HG03354 (cell line): ENCODE results near the gene ANXA4.
"Not testable (repeated sequence)": the region's sequence is repeated elsewhere in the genome, so short reads cannot be mapped to it uniquely, and the experiment has no call there.

Source experiments
- ATAC-seq: cut with Tn5 transposase; IDR thresholded peaks from one replicate; pipeline ENCODE4 v1.9.1; 2021; ENCODE audit warnings: mild to moderate bottlenecking; ENCODE audit not compliant: unreplicated experiment, poor library complexity, severe bottlenecking

The ANXA4 gene

GRCh38 chr2:69745035-69745434 is 3.1 kb downstream of the ANXA4 start:
- ATAC-seq = no peak

GRCh38 chr2:69750246-69750645 is 8.3 kb downstream of the ANXA4 start:
- no peak for ATAC-seq

- no peak for ATAC-seq
These were observed 11.9 kb downstream of the ANXA4 start for GRCh38 chr2:69753659-69754363.

- no peak for ATAC-seq
These were observed 12.7 kb downstream of the ANXA4 start for GRCh38 chr2:69754633-69755032.

- peak; percentile 75 for ATAC-seq
These were observed 14.0 kb downstream of the ANXA4 start for GRCh38 chr2:69755862-69756467.

- no peak for ATAC-seq
These were observed 20.1 kb downstream of the ANXA4 start for GRCh38 chr2:69762025-69762424.

- ATAC-seq = no peak
These were observed 20.9 kb downstream of the ANXA4 start for GRCh38 chr2:69762513-69763494.

- ATAC-seq = not testable (repeated sequence)
These were observed 21.9 kb downstream of the ANXA4 start for GRCh38 chr2:69763831-69764230.

- no peak for ATAC-seq
These were observed 22.6 kb downstream of the ANXA4 start for GRCh38 chr2:69764286-69765095.

GRCh38 chr2:69765096-69765380 is 23.1 kb downstream of the ANXA4 start:
- no peak for ATAC-seq

- ATAC-seq = no peak
These were observed 24.1 kb downstream of the ANXA4 start for GRCh38 chr2:69766014-69766413.

GRCh38 chr2:69767034-69767433 is 25.1 kb downstream of the ANXA4 start:
- ATAC-seq = no peak

- ATAC-seq = no peak
These were observed 26.3 kb downstream of the ANXA4 start for GRCh38 chr2:69768235-69768634.

- ATAC-seq = no peak
These were observed 26.9 kb downstream of the ANXA4 start for GRCh38 chr2:69768789-69769188.

- no peak for ATAC-seq
These were observed 27.3 kb downstream of the ANXA4 start for GRCh38 chr2:69769272-69769671.

- no peak for ATAC-seq
These were observed 28.3 kb downstream of the ANXA4 start for GRCh38 chr2:69770193-69770702.

GRCh38 chr2:69770747-69771146 is 28.8 kb downstream of the ANXA4 start:
- ATAC-seq = no peak

GRCh38 chr2:69771461-69771860 is 29.5 kb downstream of the ANXA4 start:
- no peak for ATAC-seq

GRCh38 chr2:69773206-69773605 is 31.3 kb downstream of the ANXA4 start:
- ATAC-seq = no peak
